Activated T-helper 1 cell treated with Interleukin-2 at 50 U/mL for 16 hours (primary cell): ENCODE data around the gene PRB3.

ENCODE experiments used
- DNase-seq: peaks from one replicate; pipeline ENCODE4 v3.0.0-alpha.2; 2020; ENCODE audit warnings: low read depth

The PRB3 gene

DNA sequence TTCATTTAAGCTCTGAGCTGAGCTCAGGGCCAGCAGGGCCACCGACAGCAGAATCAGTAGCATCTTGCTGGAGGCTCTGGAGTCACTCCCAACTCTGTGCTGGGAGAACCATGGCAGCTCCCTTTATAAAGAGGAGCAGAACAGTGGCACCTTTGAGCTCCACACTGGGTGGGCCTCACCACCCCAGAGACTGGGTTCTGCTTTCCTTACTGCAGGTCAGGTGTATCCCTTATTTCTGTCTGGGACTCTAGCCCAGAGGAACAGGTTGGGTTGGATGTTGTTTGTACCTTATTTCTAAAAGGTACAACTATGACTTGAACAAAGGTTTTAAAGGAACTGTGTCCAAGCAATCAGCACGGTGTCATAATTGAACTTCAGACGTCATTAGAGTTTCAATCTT, at the start of gene PRB3:
Gene PRB3 (minus strand): TSS at position 101 of the 400 bp plus-strand sequence. CDS start 38 bp downstream, at position 63.
- DNase-seq = no peak

DNA sequence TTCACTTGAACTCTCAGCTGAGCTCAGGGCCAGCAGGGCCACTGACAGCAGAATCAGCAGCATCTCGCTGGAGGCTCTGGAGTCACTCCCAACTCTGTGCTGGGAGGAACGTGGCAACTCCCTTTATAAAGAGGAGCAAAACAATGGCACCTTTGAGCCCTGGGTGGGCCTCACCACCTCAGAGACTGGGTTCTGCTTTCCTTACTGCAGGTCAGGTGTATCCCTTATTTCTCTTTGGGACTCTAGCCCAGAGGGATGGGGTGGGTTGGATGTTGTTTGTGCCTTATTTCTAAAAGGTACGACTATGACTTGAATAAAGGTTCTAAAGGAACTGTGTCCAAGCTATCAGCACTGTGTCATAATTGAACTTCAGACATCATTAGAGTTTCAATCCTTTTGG, 40.8 kb upstream of the PRB3 start, which contains the start of gene PRB4:
Gene PRB4 (minus strand): TSS at position 101 of the 400 bp plus-strand sequence. CDS start 38 bp downstream, at position 63.
- no peak for DNase-seq

- DNase-seq = no peak
Observed at GRCh38 chr12:11307143-11307542, 37.6 kb upstream of the PRB3 start.

- no peak for DNase-seq
Observed at GRCh38 chr12:11273449-11273848, 3.9 kb upstream of the PRB3 start.

DNA sequence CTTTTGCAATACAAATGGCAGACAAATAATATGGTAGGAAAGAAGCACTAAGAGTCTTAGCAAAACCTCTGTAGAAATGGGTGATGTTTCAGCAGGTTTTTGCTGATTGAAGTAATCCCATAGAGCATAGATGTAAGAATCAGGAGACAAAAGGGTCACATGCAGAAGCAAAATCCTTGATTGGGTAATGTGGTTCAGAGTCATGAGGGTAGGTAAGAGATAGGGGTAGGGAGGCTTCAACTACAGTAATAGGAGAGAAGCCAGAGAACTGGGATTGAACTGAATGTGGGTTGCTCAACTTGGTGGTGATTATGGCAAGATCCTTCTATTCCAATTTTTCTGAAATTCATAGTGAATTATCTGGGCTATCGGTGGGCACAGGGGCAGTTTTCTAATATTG, 5.0 kb downstream of the PRB3 start:
- DNase-seq = no peak

GRCh38 chr12:11246489-11246888, 23.0 kb downstream of the PRB3 start:
- no peak for DNase-seq

DNA sequence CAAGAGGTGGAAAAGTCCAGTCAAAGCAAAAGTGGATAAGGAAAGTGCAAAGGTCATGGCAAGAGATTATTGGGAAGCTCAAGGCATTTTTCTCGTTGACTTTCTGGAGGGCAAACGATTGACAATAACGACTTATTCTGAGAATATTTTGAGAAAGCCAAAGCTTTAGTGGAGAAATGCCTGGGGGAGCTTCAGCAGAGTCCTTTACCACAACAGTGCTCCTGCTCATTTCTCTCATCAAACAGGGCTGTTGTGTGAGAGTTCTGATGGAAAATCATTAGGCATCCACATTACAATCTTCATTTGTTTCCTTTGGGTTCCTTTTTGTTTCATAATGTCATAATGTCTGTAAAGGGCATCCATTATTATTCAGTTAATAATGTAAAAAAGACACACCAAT, 26.9 kb downstream of the PRB3 start:
- DNase-seq = no peak

DNA sequence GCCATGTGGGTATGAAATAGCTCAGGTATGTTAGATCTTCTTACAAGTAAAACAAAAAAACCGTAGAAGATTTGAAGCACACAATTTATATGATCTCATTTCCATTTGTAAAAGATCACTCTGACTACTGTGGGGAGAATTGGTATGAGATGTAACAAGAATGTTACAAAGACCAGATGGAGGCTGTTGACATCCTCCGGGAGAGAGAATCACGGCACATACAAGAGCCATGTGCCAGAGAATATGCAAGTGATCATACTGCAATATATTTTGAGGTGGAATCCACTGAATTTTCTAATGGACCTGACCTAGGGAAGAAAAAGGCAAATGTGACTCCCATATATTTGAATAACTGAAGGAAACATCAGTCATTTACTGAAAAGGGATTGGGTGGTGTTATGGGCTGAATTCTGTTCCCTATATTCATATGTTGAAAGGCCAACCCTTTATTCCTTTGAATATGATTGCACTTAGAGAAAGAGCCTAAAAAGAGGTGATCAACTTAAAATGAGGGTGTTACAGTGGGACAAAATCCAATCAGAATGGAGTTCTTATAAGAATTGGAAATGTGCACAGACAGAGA, 29.1 kb downstream of the PRB3 start:
- DNase-seq = no peak

GRCh38 chr12:11238275-11238674, 31.2 kb downstream of the PRB3 start:
- no peak for DNase-seq

DNA sequence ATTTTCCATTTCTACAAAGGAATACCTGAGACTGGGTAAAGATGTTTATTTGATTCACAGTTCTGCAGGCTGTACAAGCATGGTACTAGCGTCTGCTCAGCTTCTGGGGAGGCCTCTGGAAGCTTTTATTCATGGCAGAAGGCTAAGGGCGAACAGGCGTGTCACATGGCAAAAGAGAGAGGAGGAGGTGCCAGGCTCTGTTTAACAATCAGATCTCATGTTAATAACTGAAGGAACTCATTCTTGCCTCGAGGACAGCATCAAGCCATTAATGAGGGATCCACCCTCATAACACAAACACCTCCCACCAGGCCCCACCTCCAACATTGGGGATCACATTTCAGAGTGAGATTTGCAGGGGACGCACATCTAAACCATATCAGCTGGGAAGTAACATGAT, 36.0 kb downstream of the PRB3 start:
- no peak for DNase-seq

GRCh38 chr12:11228296-11228879, 41.1 kb downstream of the PRB3 start:
- DNase-seq = no peak

GRCh38 chr12:11227373-11227772, 42.1 kb downstream of the PRB3 start:
- no peak for DNase-seq
